HPDE6-E6E7 (cell line): ENCODE measurements around the gene BRIP1.
A peak's percentile ranks its signal among the peaks of the same experiment; 100 is the strongest.
"Not testable (repeated sequence)": the region's sequence is repeated elsewhere in the genome, so short reads cannot be mapped to it uniquely, and the experiment has no call there.

Source experiments
- DNase-seq: peaks from one replicate; pipeline ENCODE4 v3.0.0; 2011; ENCODE audit warnings: missing footprints; ENCODE audit errors: extremely low spot score

The BRIP1 gene

DNA sequence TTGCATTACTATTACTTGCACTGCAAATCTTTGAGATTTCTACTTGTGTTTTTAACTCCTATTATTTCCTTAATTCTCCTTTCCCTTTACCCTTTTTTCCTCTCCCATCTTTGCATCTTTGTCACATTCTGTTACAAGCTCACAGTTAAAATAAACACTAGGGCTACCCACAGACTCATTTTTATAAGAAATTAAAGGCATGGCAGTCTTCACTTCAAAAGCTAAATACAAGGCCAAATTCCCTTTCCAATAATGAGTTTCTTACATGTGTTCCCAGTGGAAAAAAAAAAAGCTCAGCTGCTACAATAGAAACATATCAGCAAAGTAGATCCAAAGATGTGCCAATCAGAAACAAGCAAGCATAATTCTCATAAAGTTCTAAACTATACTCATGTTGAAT, 3.7 kb upstream of the BRIP1 start:
- no peak for DNase-seq

DNA sequence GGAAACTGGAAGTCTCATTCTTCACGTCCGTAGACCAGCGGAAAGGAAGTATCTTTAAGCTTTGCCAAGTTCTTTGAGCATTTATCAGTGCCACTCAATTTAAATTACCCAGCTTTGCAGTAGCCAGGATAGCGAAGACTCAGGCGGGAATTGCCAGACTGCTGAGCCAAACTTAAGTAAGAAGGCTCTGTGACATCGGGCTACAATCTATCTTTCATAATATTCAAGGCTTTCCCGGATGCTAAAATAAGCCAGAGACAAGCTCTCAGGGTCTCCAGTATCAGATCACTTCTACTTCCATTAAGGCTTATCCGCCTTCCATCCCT, 436 bp upstream of the BRIP1 start:
- DNase-seq: peak; percentile 7

DNA sequence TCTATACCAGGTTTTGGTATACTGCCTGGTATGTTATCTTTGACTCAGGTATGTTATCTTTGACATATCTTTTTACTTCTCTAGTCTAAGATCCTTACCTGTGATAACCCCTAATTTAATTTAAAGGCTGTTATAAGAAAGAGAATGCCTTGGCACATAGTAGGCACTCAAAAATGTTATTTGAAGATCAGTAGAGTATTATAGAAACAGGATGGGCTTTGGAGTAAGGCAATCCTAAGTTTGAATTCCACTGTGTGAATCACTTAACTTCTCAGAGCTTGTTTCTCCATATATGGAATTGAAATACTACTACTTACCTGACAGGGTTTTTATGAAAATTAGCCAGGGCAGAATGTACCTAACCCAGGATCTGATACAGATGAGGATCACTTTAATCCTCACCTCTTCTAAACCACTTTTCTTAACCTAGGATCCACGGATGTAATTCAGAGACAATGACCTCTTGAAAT, 1.2 kb downstream of the BRIP1 start:
- peak; percentile 19 for DNase-seq

DNA sequence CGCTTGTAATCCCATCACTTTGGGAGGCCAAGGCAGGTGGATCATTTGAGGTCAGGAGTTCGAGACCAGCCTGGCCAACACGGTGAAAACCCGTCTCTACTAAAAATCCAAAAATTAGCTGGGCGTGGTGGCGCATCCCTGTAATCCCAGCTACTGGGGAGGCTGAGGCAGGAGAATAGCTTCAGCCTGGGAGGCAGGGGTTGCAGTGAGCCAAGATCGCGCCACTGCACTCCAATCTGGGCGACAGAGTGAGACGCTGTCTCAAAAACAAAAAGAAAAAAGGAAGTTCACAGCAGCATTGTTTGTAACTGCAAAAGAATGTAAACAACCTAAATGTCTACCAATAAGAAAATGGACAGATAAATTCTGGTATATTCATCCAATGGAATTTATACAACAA, 2.9 kb downstream of the BRIP1 start:
- DNase-seq: not testable (repeated sequence)

DNA sequence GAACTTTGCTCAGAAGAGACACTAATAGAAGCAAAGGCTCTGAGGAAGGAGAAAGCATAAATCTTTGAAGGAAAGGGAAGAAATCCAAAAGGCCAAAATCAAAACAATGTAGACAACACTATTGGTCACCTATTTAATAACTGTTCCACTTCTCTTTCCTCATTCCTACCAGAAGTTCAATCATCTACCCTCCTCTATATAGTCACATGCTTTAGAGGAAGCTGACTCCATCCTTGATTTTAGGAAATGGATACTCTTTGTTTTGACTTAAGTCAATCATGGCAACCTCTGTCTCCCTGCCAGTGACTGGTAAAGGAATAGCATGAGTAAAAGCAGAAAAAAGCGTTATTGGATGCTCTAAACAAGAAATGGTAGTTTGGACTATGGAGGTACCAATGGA, 7.3 kb downstream of the BRIP1 start:
- no peak for DNase-seq

DNA sequence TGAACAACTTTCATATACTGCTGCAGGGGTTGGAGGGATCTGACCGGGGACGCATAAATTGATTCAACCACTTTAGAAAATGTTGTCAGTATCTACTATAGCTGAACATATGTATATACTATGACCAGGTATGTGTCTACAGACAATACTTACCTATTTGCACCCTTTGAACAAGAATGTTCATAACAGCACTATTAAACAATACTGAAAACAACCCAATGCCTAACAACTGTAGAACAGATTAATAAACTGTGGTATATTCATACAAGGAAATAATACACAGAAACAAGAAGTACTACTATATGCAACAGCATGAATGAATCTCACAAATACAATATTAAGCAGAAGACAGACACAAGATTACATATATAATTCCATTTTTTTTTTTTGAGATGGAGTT, 10.5 kb downstream of the BRIP1 start:
- DNase-seq: no peak

DNA sequence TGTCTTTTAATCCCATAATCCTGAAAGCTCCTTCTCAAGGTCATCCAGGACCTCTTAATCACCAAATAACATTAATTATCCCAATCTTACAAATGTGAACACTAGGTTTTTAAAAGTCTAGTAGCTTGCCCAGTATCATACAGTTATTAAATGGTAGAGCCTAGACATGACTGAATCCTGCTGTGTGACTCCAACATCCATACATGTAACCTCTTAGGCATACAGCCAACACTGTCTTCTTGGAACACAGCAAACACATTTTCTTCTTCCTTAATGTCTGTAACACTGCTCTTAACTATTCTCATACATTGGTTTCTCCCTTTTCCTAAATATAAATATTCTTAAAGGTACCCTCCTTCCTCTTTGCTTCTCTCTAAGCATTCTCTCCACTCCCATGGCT, 13.7 kb downstream of the BRIP1 start:
- no peak for DNase-seq

DNA sequence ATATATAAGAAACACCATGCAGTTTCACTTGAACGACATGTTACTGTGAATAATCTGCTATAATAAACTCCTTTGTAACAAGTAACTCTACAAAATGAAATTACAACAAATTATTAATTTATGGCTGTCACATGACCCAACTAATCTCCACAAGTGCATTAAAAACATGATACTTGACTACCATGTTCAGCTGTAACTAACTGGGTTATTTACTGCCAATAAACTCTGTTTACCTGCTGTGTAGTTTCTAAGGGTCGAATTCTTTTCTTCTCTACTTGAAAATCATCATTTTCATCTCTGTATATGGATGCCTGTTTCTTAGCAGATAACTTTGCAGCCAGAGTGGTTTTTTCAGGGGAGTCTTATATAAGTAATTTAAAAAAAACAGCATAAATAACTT, 14.4 kb downstream of the BRIP1 start:
- DNase-seq: no peak

DNA sequence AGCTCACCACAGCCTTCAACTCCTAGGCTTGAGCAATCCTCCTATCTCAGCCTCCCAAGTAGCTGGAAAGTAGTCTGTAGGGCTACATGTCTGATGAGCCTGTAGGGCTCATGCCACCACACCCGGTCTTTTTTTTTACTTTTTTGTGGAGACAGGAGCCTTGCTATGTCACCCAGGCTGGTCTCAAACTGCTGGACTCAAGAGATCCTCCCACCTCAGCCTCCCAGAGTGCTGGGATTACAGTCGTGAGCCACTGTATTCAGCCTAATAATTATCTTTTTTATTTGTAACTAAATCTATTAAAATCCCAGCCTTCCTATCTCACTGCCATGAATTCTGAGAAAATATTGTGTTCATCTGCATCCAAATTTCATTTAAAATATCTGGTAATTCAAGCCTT, 15.1 kb downstream of the BRIP1 start:
- DNase-seq: no peak

DNA sequence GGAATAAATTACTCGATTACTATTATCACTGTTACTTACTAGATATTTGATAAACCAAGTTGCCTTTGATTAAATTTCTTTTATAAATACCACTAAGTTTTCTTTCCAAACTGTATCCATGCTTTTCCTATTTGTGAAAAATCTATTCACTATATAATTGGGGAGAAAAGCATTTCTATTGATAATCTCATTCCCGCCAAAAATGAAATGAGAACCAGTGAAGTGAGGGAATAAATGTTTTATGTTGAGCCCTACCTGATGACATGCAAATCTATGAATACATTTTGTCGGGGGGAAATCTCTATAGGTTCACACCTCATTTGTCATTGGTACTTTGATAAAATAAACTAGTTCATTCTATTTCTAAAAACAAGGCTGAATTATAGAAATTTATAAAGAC, 15.7 kb downstream of the BRIP1 start:
- DNase-seq: no peak

DNA sequence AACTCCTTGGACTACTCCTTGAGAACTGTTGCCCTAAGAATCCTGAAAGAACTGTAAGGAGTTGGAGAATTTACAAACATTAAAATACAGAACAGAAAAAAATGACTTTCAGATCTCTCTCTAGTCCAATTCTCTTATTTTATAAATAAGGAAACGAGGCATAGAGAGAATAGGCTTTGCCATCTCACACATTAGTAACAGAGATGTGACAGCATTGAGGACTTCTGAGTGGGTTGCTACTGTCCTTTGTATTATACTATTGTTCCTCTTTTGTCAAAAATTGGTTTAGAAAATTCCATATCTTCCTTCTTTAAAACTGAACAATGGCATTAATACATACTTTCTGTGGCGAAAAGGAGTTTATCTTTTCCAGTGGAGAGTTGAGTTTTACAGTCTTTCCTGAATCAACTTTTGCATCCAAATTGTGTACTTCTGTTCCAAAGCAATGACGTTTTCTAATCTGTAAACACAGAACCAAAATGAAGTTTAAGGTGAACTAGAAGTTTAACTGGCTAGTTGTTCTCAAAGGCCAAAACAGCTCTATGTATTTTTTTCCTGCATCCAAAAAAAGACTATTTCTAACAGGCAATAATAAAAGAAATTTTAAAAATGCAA, 16.5 kb downstream of the BRIP1 start:
- no peak for DNase-seq

DNA sequence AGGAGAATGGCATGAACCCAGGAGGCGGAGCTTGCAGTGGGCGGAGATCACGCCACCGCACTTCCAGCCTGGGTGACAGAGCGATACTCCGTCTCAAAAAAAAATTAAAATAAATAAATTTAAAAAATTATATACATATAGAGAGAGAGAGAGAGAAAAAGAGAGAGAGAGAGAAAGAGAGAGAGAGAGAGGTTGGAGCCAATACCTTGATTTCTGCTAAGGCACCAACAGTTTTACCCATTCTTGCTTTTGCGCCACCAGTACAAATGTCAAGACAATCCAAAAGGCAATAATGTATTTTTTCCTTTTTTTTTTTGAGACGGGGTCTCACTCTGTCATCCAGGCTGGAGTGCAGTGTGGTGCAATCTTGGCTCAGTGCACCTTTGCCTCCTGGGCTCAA, 17.2 kb downstream of the BRIP1 start:
- DNase-seq: no peak

DNA sequence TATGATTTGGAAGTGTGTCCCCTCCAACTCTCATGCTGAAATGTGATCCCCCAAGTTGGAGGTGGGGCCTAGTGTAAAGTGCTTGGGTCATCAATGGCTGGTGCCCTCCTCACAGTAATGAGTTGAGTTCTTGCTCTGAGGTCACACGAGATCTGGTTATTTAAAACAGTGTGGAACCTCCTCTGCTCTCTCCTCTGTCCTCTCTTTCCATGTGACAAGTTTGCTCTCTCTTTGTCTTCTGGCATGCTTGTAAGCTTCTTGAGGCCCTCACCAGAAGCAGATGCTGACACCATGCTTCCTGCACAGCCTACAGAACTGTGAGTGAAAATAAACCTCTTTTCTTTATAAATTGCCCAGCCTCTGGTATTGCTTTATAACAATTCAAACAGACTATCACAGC, 19.9 kb downstream of the BRIP1 start:
- no peak for DNase-seq

DNA sequence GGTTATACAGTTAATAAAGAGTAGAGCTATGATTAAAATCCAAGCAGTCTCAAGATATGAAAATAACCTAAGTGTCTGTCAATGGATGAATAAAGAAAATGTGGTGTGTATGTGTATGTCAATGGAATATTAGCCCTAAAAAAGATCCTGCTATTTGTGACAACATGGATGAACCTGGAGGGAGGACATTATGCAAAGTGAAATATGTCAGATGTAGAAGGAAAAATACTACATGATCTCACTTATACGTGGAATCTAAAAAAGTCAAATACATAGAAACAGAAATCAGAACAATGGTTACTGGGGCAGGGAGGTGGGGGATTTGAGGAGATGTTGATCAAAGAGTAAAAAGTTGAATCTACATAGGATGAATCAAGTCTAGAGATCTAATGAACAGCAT, 20.4 kb downstream of the BRIP1 start:
- DNase-seq: no peak

DNA sequence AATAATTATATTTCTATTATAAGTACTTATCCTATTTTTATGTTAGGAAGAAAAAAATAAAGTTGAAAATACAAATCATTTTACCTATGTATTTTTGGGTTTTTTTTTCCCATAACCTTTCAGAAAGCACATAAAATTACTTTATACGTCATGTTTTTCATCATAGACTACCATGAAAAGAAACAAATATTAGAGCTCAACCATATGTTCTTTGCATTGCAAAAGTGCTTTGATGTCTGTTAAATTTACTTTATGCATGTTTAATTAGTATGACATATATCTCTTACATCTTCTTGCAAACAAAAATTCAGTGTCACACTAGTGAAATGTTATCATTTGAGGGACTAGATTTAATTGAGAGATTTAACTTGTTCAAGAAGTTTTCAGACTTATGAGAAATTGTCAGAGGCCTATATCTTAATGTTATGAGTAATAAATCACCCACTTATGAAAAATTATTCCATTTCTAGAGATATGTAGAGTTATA, 24.0 kb downstream of the BRIP1 start:
- no peak for DNase-seq

DNA sequence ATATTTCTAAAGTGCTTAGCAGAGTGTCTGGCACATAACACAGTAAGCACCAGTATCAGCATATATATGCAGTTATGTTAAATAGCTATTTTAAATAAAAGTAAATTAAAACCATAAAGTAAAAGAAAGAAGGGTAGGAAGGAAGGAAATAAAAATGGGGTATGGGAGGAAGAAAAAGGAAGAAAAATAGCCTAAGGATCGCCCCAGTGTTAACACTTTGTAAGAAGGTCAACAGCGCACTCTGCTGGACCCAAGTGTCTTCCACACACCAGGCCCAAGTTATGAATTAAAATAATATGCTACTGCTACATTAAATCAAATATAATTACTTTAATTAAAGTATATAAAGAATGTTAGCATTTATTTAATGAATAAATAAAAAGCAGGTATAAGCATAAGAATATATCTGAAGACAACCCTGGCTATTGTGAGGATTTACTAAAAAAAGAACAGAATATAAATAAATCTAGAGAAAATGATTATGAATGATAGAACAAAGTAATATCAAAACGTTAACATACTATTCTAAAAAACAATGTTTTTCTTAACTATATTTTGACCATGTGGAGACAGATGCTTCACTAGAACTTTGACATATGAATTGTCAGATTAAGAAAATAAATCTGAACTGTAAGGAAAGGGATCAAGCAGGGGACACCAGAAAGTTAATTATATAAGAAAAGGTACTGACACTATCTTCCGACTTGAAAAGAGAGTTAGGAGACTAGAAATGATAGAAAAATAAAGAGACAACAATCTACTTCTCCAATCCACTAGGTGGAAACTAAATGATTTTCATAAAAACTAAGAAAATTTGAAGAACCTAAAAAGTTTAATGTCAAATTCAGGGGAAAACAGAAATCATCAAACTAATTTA, 25.9 kb downstream of the BRIP1 start:
- peak; percentile 16 for DNase-seq

DNA sequence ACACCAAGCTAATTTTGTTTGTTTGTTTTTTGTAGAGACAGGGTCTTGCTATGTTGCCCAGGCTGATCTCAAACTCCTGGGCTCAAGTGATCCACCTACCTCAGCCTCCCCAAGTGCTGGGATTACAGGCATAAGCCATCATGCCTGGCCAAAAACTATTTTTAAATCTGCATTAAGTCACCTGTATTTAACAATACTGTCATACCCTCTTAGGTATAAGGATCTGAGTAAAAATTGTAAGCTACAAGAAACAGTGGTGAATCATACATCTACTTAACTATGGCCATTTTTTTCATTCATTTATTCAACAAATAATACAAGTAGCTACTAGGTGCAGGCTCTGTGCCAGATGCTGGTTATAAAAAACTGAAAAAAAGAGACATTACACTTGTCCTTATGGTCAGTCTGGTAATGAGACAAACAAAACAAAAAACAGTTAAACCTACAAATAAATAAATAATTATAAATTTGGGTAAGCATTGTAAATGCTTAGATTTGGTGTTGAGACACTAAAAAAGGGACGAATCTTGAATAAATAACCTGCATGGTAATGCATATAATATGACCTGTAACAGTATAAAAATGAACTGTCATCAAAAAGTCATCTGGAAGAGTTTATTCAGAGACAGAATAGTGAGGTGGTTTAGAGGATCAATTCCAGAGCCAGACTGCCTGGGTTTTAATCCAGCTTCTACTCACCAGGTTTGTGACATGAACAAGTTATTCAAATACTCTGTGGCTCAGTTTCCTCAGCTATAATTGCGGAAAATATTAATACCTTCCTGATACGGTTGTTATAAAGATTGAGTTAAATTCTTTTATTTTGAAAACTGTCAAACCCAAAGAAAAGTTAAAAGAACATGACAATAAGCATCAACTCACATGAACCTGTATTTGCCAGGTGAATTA, 26.8 kb downstream of the BRIP1 start:
- DNase-seq: no peak

DNA sequence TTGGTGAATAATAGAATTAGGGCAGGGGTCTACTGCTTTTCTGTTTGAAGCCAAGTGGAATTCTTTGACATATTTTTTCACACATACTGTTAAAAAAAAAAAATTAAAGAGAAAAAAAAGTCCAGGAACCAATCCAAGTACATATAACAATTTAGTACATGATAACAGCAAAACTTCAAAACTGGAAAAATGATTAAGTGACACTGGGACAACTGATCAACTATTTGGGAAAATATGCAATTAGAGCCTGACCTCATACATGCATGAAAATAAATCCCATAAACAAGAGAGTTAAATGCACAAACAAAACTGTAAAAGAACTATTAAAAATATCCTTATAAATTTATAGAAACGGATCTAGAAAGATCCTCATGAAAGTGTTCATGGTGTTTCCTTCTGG, 27.7 kb downstream of the BRIP1 start:
- no peak for DNase-seq

DNA sequence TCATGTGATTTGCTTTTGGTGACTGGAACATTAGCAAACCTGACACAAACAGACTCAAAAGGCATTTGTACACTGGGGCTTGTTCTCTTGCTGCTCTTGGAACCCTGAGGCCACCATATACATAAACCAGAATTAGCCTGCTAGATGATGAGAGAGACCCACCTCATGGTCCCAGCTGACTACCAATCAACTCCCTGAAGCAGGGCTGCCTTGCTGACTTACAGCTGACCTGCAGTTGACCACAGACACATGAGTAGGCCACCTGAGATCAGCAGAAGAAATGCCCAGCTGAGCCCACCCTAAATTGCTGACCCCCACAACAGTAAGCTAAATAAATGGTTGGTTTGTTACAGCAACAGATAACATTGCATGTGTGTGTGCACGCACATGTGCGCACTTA, 28.7 kb downstream of the BRIP1 start:
- DNase-seq: no peak

DNA sequence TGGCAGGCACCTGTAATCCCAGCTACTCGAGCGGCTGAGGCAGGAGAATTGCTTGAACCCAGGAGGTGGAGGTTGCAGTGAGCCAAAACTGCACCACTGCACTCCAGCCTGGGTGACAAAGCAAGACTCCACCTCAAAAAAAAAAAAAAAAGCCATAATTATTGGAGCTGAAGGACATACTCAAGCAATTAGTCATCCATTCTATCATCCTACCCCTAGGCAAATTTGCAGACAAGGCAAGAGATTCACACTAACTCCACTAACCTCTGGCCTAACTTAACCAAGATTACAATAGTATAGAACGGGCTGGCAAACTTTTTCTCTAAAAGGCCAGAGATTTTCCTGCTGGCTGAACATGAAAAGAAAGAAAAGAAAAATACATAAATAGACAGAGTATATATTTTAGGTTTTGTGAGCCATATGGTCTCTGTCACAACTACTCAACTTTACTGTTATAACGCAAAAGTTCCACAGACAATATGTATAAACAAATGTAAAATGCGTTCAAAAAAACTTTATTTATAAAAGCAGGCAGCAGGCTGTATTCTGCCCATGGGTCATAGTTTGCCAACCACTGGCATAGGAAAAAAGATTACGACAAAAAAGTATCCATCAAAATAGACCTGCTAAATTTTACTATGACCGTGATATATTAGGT, 29.7 kb downstream of the BRIP1 start:
- DNase-seq: peak; percentile 51

DNA sequence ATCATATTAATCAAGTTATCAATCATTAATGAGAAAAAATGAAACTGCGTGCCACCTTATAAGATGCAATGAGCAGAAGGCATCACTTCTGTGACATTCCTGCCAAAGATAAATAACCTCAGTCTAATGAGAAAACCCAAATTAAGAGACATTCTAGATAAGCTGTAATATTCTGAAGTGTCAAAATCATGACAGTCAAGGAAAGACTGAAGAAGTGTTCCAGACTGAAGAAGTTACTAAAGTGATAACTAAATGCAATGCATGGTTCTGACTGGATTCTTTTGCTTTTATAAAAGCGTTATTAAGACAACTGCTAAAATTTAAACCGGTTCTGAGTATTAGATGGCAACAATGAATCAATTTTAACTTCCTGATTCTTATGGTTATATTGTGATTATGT, 30.9 kb downstream of the BRIP1 start:
- DNase-seq: no peak

DNA sequence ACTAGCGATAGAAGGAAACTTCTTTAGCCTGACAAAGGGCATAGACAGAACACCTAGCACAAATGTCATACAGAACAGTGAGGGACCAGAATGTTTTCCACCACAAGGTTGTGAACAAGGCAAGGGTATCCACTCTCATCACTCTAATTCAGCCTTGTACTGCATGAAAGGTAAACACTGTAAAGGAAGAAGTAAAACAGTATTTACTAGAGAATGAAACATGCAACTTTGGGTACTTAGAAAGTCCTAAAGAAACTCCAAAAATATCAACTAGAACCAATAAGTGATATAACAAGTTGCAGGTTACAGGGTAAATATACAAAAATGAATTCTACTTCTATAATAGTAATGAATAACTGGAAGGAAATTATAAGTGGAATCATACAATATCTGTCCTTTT, 32.2 kb downstream of the BRIP1 start:
- no peak for DNase-seq
